Epithelial cell of proximal tubule (primary cell): ENCODE data around the gene NCEH1. TPM values are rescaled to one million over a fixed set of nuclear protein-coding genes. Genes with fewer than 3 reads are reported as not detected.
"Not testable (repeated sequence)": the region's sequence is repeated elsewhere in the genome, so short reads cannot be mapped to it uniquely, and the experiment has no call there.

Source experiments
- DNase-seq: peaks from one replicate; pipeline ENCODE4 v3.0.0-alpha.2; 2011; ENCODE audit warnings: low read depth
- H3K4me3 ChIP-seq: 2 replicates; pipeline ENCODE4 v1.5.1; 2011; ENCODE audit warnings: low read depth, mild to moderate bottlenecking, low read length
- CTCF ChIP-seq: conservative IDR thresholded peaks from 2 replicates; pipeline ENCODE4 v1.5.1; 2012; ENCODE audit warnings: low read depth, mild to moderate bottlenecking, low read length
- total RNA-seq: library from RNA; depleted of rRNA; stranded (reverse); fragments of >200 nt; gene quantifications from 2 replicates; pipeline ENCODE4 v1.2.3, GENCODE V29; 2015

NCEH1 gene
- total RNA-seq, 1 donor from 2014 or later = 72.9 TPM

GRCh38 chr3:172749230-172749965 is 38.5 kb upstream of the NCEH1 start:
- TF ChIP-seq CTCF = no peak
- peak; percentile 98 for DNase-seq
- peak overlapping the region; percentile 49 for H3K4me3 ChIP-seq

- no peak overlapping the region for H3K4me3 ChIP-seq
- no peak for TF ChIP-seq CTCF
- no peak for DNase-seq
These were observed 35.6 kb upstream of the NCEH1 start for GRCh38 chr3:172746475-172746874.

GRCh38 chr3:172739462-172739861 is 28.6 kb upstream of the NCEH1 start:
- TF ChIP-seq CTCF = no peak
- no peak overlapping the region for H3K4me3 ChIP-seq

GRCh38 chr3:172735014-172735413 is 24.1 kb upstream of the NCEH1 start:
- no peak overlapping the region for H3K4me3 ChIP-seq
- no peak for DNase-seq
- no peak for TF ChIP-seq CTCF

More at GRCh38 chr3:172739462-172739861, 28.6 kb upstream of the NCEH1 start:
- no peak for DNase-seq

- no peak for TF ChIP-seq CTCF
- DNase-seq = no peak
- no peak overlapping the region for H3K4me3 ChIP-seq
These were observed 15.5 kb upstream of the NCEH1 start for GRCh38 chr3:172726380-172726779.

- DNase-seq, H3K4me3 ChIP-seq: not testable (repeated sequence)
These were observed 11.7 kb upstream of the NCEH1 start for GRCh38 chr3:172722536-172723040.

GRCh38 chr3:172717493-172718088 is 6.7 kb upstream of the NCEH1 start:
- peak; percentile 42 for TF ChIP-seq CTCF
- H3K4me3 ChIP-seq = no peak overlapping the region
- DNase-seq = no peak
